ENCODE results near the gene SLC31A1.

Gene SLC31A1

GRCh38 chr9:113255438-113255837 lies 34.1 kb downstream of the SLC31A1 start:
- no peak overlapping the region for H2BK15ac ChIP-seq (replicated peaks; ENCODE audit: low read depth)
- H3K23ac ChIP-seq (ENCODE audit: low read length) = no peak overlapping the region
- H3K4ac ChIP-seq (ENCODE audit: low read depth, low read length) = no peak overlapping the region
- no peak overlapping the region for H2BK120ac ChIP-seq (ENCODE audit: low read depth, low read length)
- H3K4me1 ChIP-seq (ENCODE audit: control insufficient read depth, low read depth, low read length) = no peaks in the 10 kb centered on the region
- H3K18ac ChIP-seq (ENCODE audit: low read length) = no peak overlapping the region
- WGBS (ENCODE audit: extremely low coverage, insufficient coverage, low lambda C conversion rate) = no CpG with 5 or more reads among the region's 6 CpGs
- no peak overlapping the region for H2BK5ac ChIP-seq (ENCODE audit: low read length)
- H3K36me3 ChIP-seq (ENCODE audit: control insufficient read depth, insufficient read depth, low read length) = peaks cover 1% of the 10 kb centered on the region
- H2AK5ac ChIP-seq (ENCODE audit: low read length) = no peak overlapping the region
- H3K56ac ChIP-seq (ENCODE audit: low read length) = no peak overlapping the region
- H3K79me2 ChIP-seq (ENCODE audit: control insufficient read depth, insufficient read depth, low read length) = no peaks in the 10 kb centered on the region
- no peak overlapping the region for H4K8ac ChIP-seq (ENCODE audit: low read depth, low read length)
- no peak overlapping the region for H3K27ac ChIP-seq (ENCODE audit: low read depth, low read length)
- no peaks in the 10 kb centered on the region for H3K79me1 ChIP-seq (ENCODE audit: low read length)
- H4K5ac ChIP-seq (ENCODE audit: low read length) = no peak overlapping the region
- H3K4me2 ChIP-seq (ENCODE audit: low read length) = no peak overlapping the region
- no peak for DNase-seq
- no peaks in the 10 kb centered on the region for H3K27me3 ChIP-seq (ENCODE audit: insufficient read depth, low read length, poor library complexity)
- H3K9ac ChIP-seq (ENCODE audit: low read length) = no peak overlapping the region
- no peak overlapping the region for H3K4me3 ChIP-seq (ENCODE audit: low read length)

DNA sequence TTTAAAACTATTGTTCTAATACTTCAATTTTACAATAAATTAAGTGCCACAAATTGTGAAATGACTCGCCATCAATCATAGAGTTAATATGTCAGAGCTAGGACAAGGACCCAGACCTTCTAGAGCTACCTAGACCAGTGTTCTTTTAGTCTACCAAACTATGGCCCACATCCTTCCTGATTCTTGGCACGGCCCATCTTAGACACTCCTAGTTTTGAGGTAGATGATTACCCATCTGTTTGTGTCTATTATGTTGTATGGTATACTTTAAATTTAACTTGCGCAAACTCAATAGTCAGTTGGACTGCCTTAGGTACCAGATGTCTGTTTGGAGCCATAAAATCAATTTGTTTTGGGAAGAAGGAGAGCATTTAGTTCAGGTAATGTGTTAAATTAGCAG lies 36.5 kb downstream of the SLC31A1 start:
- H3K4me3 ChIP-seq (ENCODE audit: low read length) = no peak overlapping the region
- no peak overlapping the region for H4K8ac ChIP-seq (ENCODE audit: low read depth, low read length)
- H3K4me1 ChIP-seq (ENCODE audit: control insufficient read depth, low read depth, low read length) = no peaks in the 10 kb centered on the region
- no peak overlapping the region for H3K4ac ChIP-seq (ENCODE audit: low read depth, low read length)
- H2BK15ac ChIP-seq (replicated peaks; ENCODE audit: low read depth) = no peak overlapping the region
- H4K5ac ChIP-seq (ENCODE audit: low read length) = no peak overlapping the region
- H3K79me2 ChIP-seq (ENCODE audit: control insufficient read depth, insufficient read depth, low read length) = no peaks in the 10 kb centered on the region
- H3K18ac ChIP-seq (ENCODE audit: low read length) = no peak overlapping the region
- H2BK120ac ChIP-seq (ENCODE audit: low read depth, low read length) = no peak overlapping the region
- H3K23ac ChIP-seq (ENCODE audit: low read length) = no peak overlapping the region
- H3K9ac ChIP-seq (ENCODE audit: low read length) = no peak overlapping the region
- H2AK5ac ChIP-seq (ENCODE audit: low read length) = no peak overlapping the region
- H2BK5ac ChIP-seq (ENCODE audit: low read length) = no peak overlapping the region
- no peak overlapping the region for H3K56ac ChIP-seq (ENCODE audit: low read length)
- H3K27me3 ChIP-seq (ENCODE audit: insufficient read depth, low read length, poor library complexity) = no peaks in the 10 kb centered on the region
- H3K4me2 ChIP-seq (ENCODE audit: low read length) = no peak overlapping the region
- no CpG with 5 or more reads among the region's 3 CpGs for WGBS (ENCODE audit: extremely low coverage, insufficient coverage, low lambda C conversion rate)
- DNase-seq = no peak
- no peaks in the 10 kb centered on the region for H3K79me1 ChIP-seq (ENCODE audit: low read length)
- no peak overlapping the region for H3K27ac ChIP-seq (ENCODE audit: low read depth, low read length)
- peaks cover 1% of the 10 kb centered on the region for H3K36me3 ChIP-seq (ENCODE audit: control insufficient read depth, insufficient read depth, low read length)

DNA sequence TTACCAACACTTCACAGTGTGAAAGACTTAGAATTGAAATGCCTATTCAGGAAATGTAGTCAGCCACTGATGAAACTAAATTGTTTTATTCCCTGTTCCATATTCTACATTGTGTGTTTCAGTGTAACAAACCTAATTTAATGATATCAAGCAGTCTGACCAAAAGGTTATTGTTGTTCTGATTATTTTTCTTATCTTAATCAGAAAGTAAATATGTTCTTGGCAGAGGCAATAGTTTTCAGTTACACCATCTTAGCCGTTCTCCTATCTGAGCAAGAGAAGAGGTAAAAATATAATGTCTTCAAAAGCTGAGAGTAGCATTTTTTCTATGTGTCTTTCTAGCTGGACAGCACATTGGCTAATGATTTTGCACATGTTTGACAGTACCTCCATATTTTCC lies 36.9 kb downstream of the SLC31A1 start:
- H3K4me3 ChIP-seq (ENCODE audit: low read length) = no peak overlapping the region
- no peaks in the 10 kb centered on the region for H3K79me1 ChIP-seq (ENCODE audit: low read length)
- no peak overlapping the region for H3K4ac ChIP-seq (ENCODE audit: low read depth, low read length)
- no peak overlapping the region for H3K56ac ChIP-seq (ENCODE audit: low read length)
- no peak overlapping the region for H4K8ac ChIP-seq (ENCODE audit: low read depth, low read length)
- no peak overlapping the region for H3K27ac ChIP-seq (ENCODE audit: low read depth, low read length)
- no peak overlapping the region for H3K23ac ChIP-seq (ENCODE audit: low read length)
- no peak for DNase-seq
- H3K4me1 ChIP-seq (ENCODE audit: control insufficient read depth, low read depth, low read length) = no peaks in the 10 kb centered on the region
- no peak overlapping the region for H3K9ac ChIP-seq (ENCODE audit: low read length)
- no peak overlapping the region for H2BK120ac ChIP-seq (ENCODE audit: low read depth, low read length)
- H4K5ac ChIP-seq (ENCODE audit: low read length) = no peak overlapping the region
- H3K79me2 ChIP-seq (ENCODE audit: control insufficient read depth, insufficient read depth, low read length) = no peaks in the 10 kb centered on the region
- H2BK5ac ChIP-seq (ENCODE audit: low read length) = no peak overlapping the region
- H2BK15ac ChIP-seq (replicated peaks; ENCODE audit: low read depth) = no peak overlapping the region
- H3K27me3 ChIP-seq (ENCODE audit: insufficient read depth, low read length, poor library complexity) = no peaks in the 10 kb centered on the region
- H3K18ac ChIP-seq (ENCODE audit: low read length) = no peak overlapping the region
- H3K36me3 ChIP-seq (ENCODE audit: control insufficient read depth, insufficient read depth, low read length) = peaks cover 1% of the 10 kb centered on the region
- H3K4me2 ChIP-seq (ENCODE audit: low read length) = no peak overlapping the region
- no CpG with 5 or more reads among the region's 1 CpG for WGBS (ENCODE audit: extremely low coverage, insufficient coverage, low lambda C conversion rate)
- H2AK5ac ChIP-seq (ENCODE audit: low read length) = no peak overlapping the region

- no peak overlapping the region for H2AK5ac ChIP-seq (ENCODE audit: low read length)
- no peak overlapping the region for H3K56ac ChIP-seq (ENCODE audit: low read length)
- H3K4me2 ChIP-seq (ENCODE audit: low read length) = no peak overlapping the region
- no peak overlapping the region for H2BK5ac ChIP-seq (ENCODE audit: low read length)
- no peaks in the 10 kb centered on the region for H3K79me2 ChIP-seq (ENCODE audit: control insufficient read depth, insufficient read depth, low read length)
- H3K36me3 ChIP-seq (ENCODE audit: control insufficient read depth, insufficient read depth, low read length) = peaks cover 1% of the 10 kb centered on the region
- no peak overlapping the region for H2BK120ac ChIP-seq (ENCODE audit: low read depth, low read length)
- H3K79me1 ChIP-seq (ENCODE audit: low read length) = no peaks in the 10 kb centered on the region
- H3K23ac ChIP-seq (ENCODE audit: low read length) = no peak overlapping the region
- H3K4me3 ChIP-seq (ENCODE audit: low read length) = no peak overlapping the region
- H2BK15ac ChIP-seq (replicated peaks; ENCODE audit: low read depth) = no peak overlapping the region
- no peak overlapping the region for H4K8ac ChIP-seq (ENCODE audit: low read depth, low read length)
- WGBS (ENCODE audit: extremely low coverage, insufficient coverage, low lambda C conversion rate) = no CpG with 5 or more reads among the region's 1 CpG
- no peak overlapping the region for H4K5ac ChIP-seq (ENCODE audit: low read length)
- H3K27me3 ChIP-seq (ENCODE audit: insufficient read depth, low read length, poor library complexity) = no peaks in the 10 kb centered on the region
- DNase-seq = no peak
- H3K4me1 ChIP-seq (ENCODE audit: control insufficient read depth, low read depth, low read length) = no peaks in the 10 kb centered on the region
- no peak overlapping the region for H3K4ac ChIP-seq (ENCODE audit: low read depth, low read length)
- no peak overlapping the region for H3K9ac ChIP-seq (ENCODE audit: low read length)
- H3K27ac ChIP-seq (ENCODE audit: low read depth, low read length) = no peak overlapping the region
- H3K18ac ChIP-seq (ENCODE audit: low read length) = no peak overlapping the region
These were observed 40.8 kb downstream of the SLC31A1 start for GRCh38 chr9:113261917-113262671.

DNA sequence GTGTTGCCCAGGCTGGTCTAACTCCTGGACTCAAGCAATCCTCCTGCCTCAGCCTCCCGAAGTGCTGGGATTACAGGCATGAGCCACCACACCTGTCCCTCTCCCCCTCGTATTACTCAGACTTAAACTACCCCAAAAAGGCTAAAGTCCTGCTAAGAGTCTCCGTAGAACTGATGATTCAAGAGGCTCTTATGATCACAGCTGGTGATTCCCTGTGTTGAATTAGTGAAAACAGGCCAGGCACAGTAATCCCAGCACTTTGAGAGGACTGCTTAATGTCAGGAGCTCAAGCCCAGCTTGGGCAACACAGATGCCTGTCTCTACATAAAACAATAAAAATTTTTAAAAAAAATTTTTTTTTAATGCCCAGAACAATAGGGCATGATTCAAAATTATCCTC lies 44.8 kb downstream of the SLC31A1 start:
- no CpG with 5 or more reads among the region's 3 CpGs for WGBS (ENCODE audit: extremely low coverage, insufficient coverage, low lambda C conversion rate)
- H3K27ac ChIP-seq (ENCODE audit: low read depth, low read length) = no peak overlapping the region

More for the DNA sequence above, 44.8 kb downstream of the SLC31A1 start:
- H3K79me2 ChIP-seq (ENCODE audit: control insufficient read depth, insufficient read depth, low read length) = no peaks in the 10 kb centered on the region
- H3K56ac ChIP-seq (ENCODE audit: low read length) = no peak overlapping the region
- H3K4me1 ChIP-seq (ENCODE audit: control insufficient read depth, low read depth, low read length) = no peaks in the 10 kb centered on the region
- no peak overlapping the region for H2BK5ac ChIP-seq (ENCODE audit: low read length)
- no peak overlapping the region for H3K4me2 ChIP-seq (ENCODE audit: low read length)
- no peak overlapping the region for H3K18ac ChIP-seq (ENCODE audit: low read length)
- no peak for DNase-seq
- H2AK5ac ChIP-seq (ENCODE audit: low read length) = no peak overlapping the region
- no peak overlapping the region for H3K4ac ChIP-seq (ENCODE audit: low read depth, low read length)
- no peak overlapping the region for H4K5ac ChIP-seq (ENCODE audit: low read length)
- no peak overlapping the region for H3K9ac ChIP-seq (ENCODE audit: low read length)
- no peak overlapping the region for H2BK120ac ChIP-seq (ENCODE audit: low read depth, low read length)
- H3K4me3 ChIP-seq (ENCODE audit: low read length) = no peak overlapping the region
- H2BK15ac ChIP-seq (replicated peaks; ENCODE audit: low read depth) = no peak overlapping the region
- H3K79me1 ChIP-seq (ENCODE audit: low read length) = no peaks in the 10 kb centered on the region
- no peaks in the 10 kb centered on the region for H3K36me3 ChIP-seq (ENCODE audit: control insufficient read depth, insufficient read depth, low read length)
- no peak overlapping the region for H4K8ac ChIP-seq (ENCODE audit: low read depth, low read length)
- no peak overlapping the region for H3K23ac ChIP-seq (ENCODE audit: low read length)
- H3K27me3 ChIP-seq (ENCODE audit: insufficient read depth, low read length, poor library complexity) = no peaks in the 10 kb centered on the region
